Umbilical cord (tissue), 2 donors: ENCODE data around the gene ROBO1. TPM values are rescaled to one million over a fixed set of nuclear protein-coding genes. Genes with fewer than 3 reads are reported as not detected.

Source experiments
- DNase-seq: peaks from one replicate; pipeline ENCODE4 v3.0.0-alpha.2; 2015; ENCODE audit warnings: low spot score
- total RNA-seq: library from RNA; depleted of rRNA; stranded (reverse); fragments of >200 nt; gene quantifications from one replicate; pipeline ENCODE4 v1.2.3, GENCODE V29; 2014; ENCODE audit warnings: low replicate concordance; ENCODE audit not compliant: insufficient read depth

ROBO1 gene
- total RNA-seq, 1 donor from 2014 or later = 27.9 TPM

- DNase-seq = no peak
Measured at GRCh38 chr3:79672075-79672474, 95.7 kb downstream of the ROBO1 start.

- no peak for DNase-seq
Measured at GRCh38 chr3:79670178-79670577, 97.6 kb downstream of the ROBO1 start.

- no peak for DNase-seq
Measured at GRCh38 chr3:79664455-79664854, 103.3 kb downstream of the ROBO1 start.

- DNase-seq = no peak
Measured at GRCh38 chr3:79661896-79662295, 105.9 kb downstream of the ROBO1 start.

GRCh38 chr3:79657076-79657475 is 110.7 kb downstream of the ROBO1 start:
- no peak for DNase-seq

- DNase-seq = no peak
Measured at GRCh38 chr3:79654019-79654418, 113.8 kb downstream of the ROBO1 start.

- no peak for DNase-seq
Measured at GRCh38 chr3:79653266-79653830, 114.5 kb downstream of the ROBO1 start.

- peak; percentile 8 for DNase-seq
Measured at GRCh38 chr3:79651536-79652065, 116.2 kb downstream of the ROBO1 start.

- no peak for DNase-seq
Measured at GRCh38 chr3:79639855-79640254, 127.9 kb downstream of the ROBO1 start.

- DNase-seq = no peak
Measured at GRCh38 chr3:79636372-79636771, 131.4 kb downstream of the ROBO1 start.

GRCh38 chr3:79632842-79633241 is 135.0 kb downstream of the ROBO1 start:
- DNase-seq = no peak

GRCh38 chr3:79618883-79619282 is 148.9 kb downstream of the ROBO1 start:
- DNase-seq = no peak

- DNase-seq = no peak
Measured at GRCh38 chr3:79606414-79606813, 161.4 kb downstream of the ROBO1 start.

GRCh38 chr3:79604681-79605080 is 163.1 kb downstream of the ROBO1 start:
- DNase-seq = no peak

- DNase-seq = no peak
Measured at GRCh38 chr3:79602385-79602784, 165.4 kb downstream of the ROBO1 start.

- no peak for DNase-seq
Measured at GRCh38 chr3:79598594-79598993, 169.2 kb downstream of the ROBO1 start.

- DNase-seq = no peak
Measured at GRCh38 chr3:79597709-79598108, 170.1 kb downstream of the ROBO1 start.

- DNase-seq = no peak
Measured at GRCh38 chr3:79587150-79587549, 180.6 kb downstream of the ROBO1 start.

- DNase-seq = no peak
Measured at GRCh38 chr3:79586232-79586631, 181.6 kb downstream of the ROBO1 start.

GRCh38 chr3:79572930-79573329 is 194.9 kb downstream of the ROBO1 start:
- DNase-seq = no peak

- DNase-seq = no peak
Measured at GRCh38 chr3:79568938-79569337, 198.9 kb downstream of the ROBO1 start.

- no peak for DNase-seq
Measured at GRCh38 chr3:79564192-79564591, 203.6 kb downstream of the ROBO1 start.

- DNase-seq = no peak
Measured at GRCh38 chr3:79560698-79561097, 207.1 kb downstream of the ROBO1 start.

GRCh38 chr3:79558943-79559342 is 208.9 kb downstream of the ROBO1 start:
- DNase-seq = no peak
